ENCODE data around the gene GPHB5.
A peak's percentile ranks its signal among the peaks of the same experiment; 100 is the strongest.
"Not testable (repeated sequence)": the region's sequence is repeated elsewhere in the genome, so short reads cannot be mapped to it uniquely, and the experiment has no call there.

The GPHB5 gene

GRCh38 chr14:63297372-63298063 lies 21.2 kb downstream of the GPHB5 start:
- no peak overlapping the region for H3K4me3 ChIP-seq (ENCODE audit: low read depth, low read length)
- no peak for DNase-seq (ENCODE audit: low read depth)

- DNase-seq (ENCODE audit: low read depth): peak; percentile 7
- no peak overlapping the region for H3K4me3 ChIP-seq (ENCODE audit: low read depth, low read length)
Observed at GRCh38 chr14:63296060-63296563, 22.6 kb downstream of the GPHB5 start.

- DNase-seq (ENCODE audit: low read depth): no peak
- no peak overlapping the region for H3K4me3 ChIP-seq (ENCODE audit: low read depth, low read length)
Observed at GRCh38 chr14:63295231-63295685, 23.5 kb downstream of the GPHB5 start.

GRCh38 chr14:63292805-63293204 lies 25.9 kb downstream of the GPHB5 start:
- no peak for DNase-seq (ENCODE audit: low read depth)
- H3K4me3 ChIP-seq (ENCODE audit: low read depth, low read length): no peak overlapping the region

- no peak for DNase-seq (ENCODE audit: low read depth)
- H3K4me3 ChIP-seq (ENCODE audit: low read depth, low read length): no peak overlapping the region
Observed at GRCh38 chr14:63290741-63291430, 27.8 kb downstream of the GPHB5 start.

- DNase-seq (ENCODE audit: low read depth): no peak
- H3K4me3 ChIP-seq (ENCODE audit: low read depth, low read length): no peak overlapping the region
Observed at GRCh38 chr14:63288853-63289252, 29.9 kb downstream of the GPHB5 start.

GRCh38 chr14:63287666-63288483 lies 30.9 kb downstream of the GPHB5 start:
- no peak for DNase-seq (ENCODE audit: low read depth)

GRCh38 chr14:63286071-63286470 lies 32.7 kb downstream of the GPHB5 start:
- no peak for DNase-seq (ENCODE audit: low read depth)
- no peak overlapping the region for H3K4me3 ChIP-seq (ENCODE audit: low read depth, low read length)

More at GRCh38 chr14:63287666-63288483, 30.9 kb downstream of the GPHB5 start:
- H3K4me3 ChIP-seq (ENCODE audit: low read depth, low read length): no peak overlapping the region

GRCh38 chr14:63283884-63284248 lies 34.9 kb downstream of the GPHB5 start:
- DNase-seq (ENCODE audit: low read depth): no peak
- H3K4me3 ChIP-seq (ENCODE audit: low read depth, low read length): no peak overlapping the region

- DNase-seq (ENCODE audit: low read depth): no peak
- no peak overlapping the region for H3K4me3 ChIP-seq (ENCODE audit: low read depth, low read length)
Observed at GRCh38 chr14:63282997-63283883, 35.5 kb downstream of the GPHB5 start.

- H3K4me3 ChIP-seq (ENCODE audit: low read depth, low read length); DNase-seq (ENCODE audit: low read depth): not testable (repeated sequence)
Observed at GRCh38 chr14:63279933-63280332, 38.8 kb downstream of the GPHB5 start.

- no peak overlapping the region for H3K4me3 ChIP-seq (ENCODE audit: low read depth, low read length)
- DNase-seq (ENCODE audit: low read depth): no peak
Observed at GRCh38 chr14:63277591-63278183, 41.0 kb downstream of the GPHB5 start.

- H3K4me3 ChIP-seq (ENCODE audit: low read depth, low read length): no peak overlapping the region
- DNase-seq (ENCODE audit: low read depth): peak; percentile 10
Observed at GRCh38 chr14:63276492-63277342, 42.0 kb downstream of the GPHB5 start.

- DNase-seq (ENCODE audit: low read depth): no peak
- H3K4me3 ChIP-seq (ENCODE audit: low read depth, low read length): no peak overlapping the region
Observed at GRCh38 chr14:63276016-63276415, 42.7 kb downstream of the GPHB5 start.

- no peak overlapping the region for H3K4me3 ChIP-seq (ENCODE audit: low read depth, low read length)
- DNase-seq (ENCODE audit: low read depth): no peak
Observed at GRCh38 chr14:63275611-63276010, 43.1 kb downstream of the GPHB5 start.

GRCh38 chr14:63273717-63274655 lies 44.7 kb downstream of the GPHB5 start:
- DNase-seq (ENCODE audit: low read depth): no peak
- no peak overlapping the region for H3K4me3 ChIP-seq (ENCODE audit: low read depth, low read length)

- no peak overlapping the region for H3K4me3 ChIP-seq (ENCODE audit: low read depth, low read length)
- DNase-seq (ENCODE audit: low read depth): no peak
Observed at GRCh38 chr14:63273129-63273528, 45.6 kb downstream of the GPHB5 start.
